ENCODE measurements around the gene NFIL3.

DNA sequence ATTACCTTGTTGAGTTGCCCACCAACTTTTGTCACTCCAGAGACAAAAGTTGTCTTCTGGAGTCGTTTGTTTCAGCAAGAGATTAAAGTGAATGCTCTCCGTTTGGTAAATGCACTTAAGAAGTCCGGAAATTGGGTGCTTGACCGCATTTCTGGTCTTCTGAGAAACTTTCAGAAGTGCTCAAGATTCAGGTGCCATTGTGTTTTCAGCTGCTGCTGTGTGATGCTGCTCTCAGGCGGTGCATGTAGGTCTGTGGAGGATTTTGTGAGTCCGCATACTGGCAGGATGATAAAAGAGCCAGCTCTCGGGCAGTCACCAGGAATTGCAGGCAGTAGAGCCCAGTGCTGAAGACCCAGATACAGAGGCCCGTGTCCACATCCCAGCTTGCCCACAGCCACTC, 5.9 kb upstream of the NFIL3 start:
- TF ChIP-seq CTCF (IDR thresholded peaks at IDR 0.05) = no peak
- TF ChIP-seq POLR2A (IDR thresholded peaks at IDR 0.05) = no peak

Data from heart left ventricle (tissue), 13 donors.